ENCODE measurements around the gene DHX40. TPM values are rescaled to one million over a fixed set of nuclear protein-coding genes. Genes with fewer than 3 reads are reported as not detected.

Gene DHX40
- total RNA-seq, 2 experiments from 2014 or later = 28.6 to 32.8 TPM

DNA sequence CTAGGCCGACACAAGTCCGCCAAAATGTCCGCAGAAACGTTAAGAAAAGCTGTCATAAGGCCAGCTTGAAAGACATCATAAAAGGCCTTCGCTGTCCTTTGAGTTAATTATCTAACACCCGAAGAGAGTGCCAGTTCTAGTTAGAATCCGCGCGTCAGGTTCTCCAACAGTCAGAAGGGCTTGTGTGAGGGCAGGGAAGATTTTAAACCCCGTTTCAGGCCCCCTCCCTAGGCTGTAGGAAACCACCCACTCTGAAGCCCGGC, 53.6 kb downstream of the DHX40 start:
- peak overlapping the region; percentile 87 for H3K4me2 ChIP-seq (ENCODE audit: low read length)
- peak overlapping the region; percentile 93 for H3K27ac ChIP-seq (ENCODE audit: low read depth, low read length, poor library complexity, severe bottlenecking)
- no peaks in the 10 kb centered on the region for H3K9me2 ChIP-seq (ENCODE audit: insufficient read depth, low read length)
- peak overlapping the region; percentile 98 for H3K4me3 ChIP-seq (ENCODE audit: low read depth, low read length, poor library complexity, severe bottlenecking)
- CTCF ChIA-PET (ENCODE audit: unreplicated experiment) = no interaction called here
- BruUV-seq (replicated peaks) = TSS peak; percentile 95
- peaks cover 63% of the 10 kb centered on the region for H3K79me2 ChIP-seq (ENCODE audit: insufficient read depth, low read depth, low read length)
- H3K9me3 ChIP-seq (ENCODE audit: low read length) = no peaks in the 10 kb centered on the region
- peaks cover 20% of the 10 kb centered on the region for H3K36me3 ChIP-seq (ENCODE audit: insufficient read depth, low read length)
- H3K4me1 ChIP-seq (ENCODE audit: insufficient read depth, low read length, poor library complexity, severe bottlenecking) = peaks cover 42% of the 10 kb centered on the region
- DNase-seq (ENCODE audit: low spot score) = no peak
- H2AFZ ChIP-seq (ENCODE audit: low read length) = peak overlapping the region; percentile 46; the same call in 1 of the 2 replicates
- intact Hi-C loops (cut with micrococcal nuclease; ENCODE audit: unreplicated experiment) = loop anchor here (1.0 kb wide), 2 partner anchors 23 to 54 kb away; partner anchors contain the start of gene DHX40
- POLR2A ChIA-PET = interaction anchor here (0.7 to 2.8 kb wide), 10 partner anchors 8 to 1919 kb away, joined by 3 to 23 read pairs (median 4); partner anchors contain the start of genes PTRH2 and VMP1
- TF ChIP-seq, protein P1, sequence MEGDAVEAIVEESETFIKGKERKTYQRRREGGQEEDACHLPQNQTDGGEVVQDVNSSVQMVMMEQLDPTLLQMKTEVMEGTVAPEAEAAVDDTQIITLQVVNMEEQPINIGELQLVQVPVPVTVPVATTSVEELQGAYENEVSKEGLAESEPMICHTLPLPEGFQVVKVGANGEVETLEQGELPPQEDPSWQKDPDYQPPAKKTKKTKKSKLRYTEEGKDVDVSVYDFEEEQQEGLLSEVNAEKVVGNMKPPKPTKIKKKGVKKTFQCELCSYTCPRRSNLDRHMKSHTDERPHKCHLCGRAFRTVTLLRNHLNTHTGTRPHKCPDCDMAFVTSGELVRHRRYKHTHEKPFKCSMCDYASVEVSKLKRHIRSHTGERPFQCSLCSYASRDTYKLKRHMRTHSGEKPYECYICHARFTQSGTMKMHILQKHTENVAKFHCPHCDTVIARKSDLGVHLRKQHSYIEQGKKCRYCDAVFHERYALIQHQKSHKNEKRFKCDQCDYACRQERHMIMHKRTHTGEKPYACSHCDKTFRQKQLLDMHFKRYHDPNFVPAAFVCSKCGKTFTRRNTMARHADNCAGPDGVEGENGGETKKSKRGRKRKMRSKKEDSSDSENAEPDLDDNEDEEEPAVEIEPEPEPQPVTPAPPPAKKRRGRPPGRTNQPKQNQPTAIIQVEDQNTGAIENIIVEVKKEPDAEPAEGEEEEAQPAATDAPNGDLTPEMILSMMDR (conservative IDR thresholded peaks at IDR 0.05; ENCODE audit: low read length) = no peak
- TF ChIP-seq EZH2phosphoT487 (IDR thresholded peaks at IDR 0.05; ENCODE audit: borderline replicate concordance, low read depth, low read length) = no peak
- peaks cover 32% of the 10 kb centered on the region for H4K20me1 ChIP-seq (ENCODE audit: insufficient read depth, low read length)

DNA sequence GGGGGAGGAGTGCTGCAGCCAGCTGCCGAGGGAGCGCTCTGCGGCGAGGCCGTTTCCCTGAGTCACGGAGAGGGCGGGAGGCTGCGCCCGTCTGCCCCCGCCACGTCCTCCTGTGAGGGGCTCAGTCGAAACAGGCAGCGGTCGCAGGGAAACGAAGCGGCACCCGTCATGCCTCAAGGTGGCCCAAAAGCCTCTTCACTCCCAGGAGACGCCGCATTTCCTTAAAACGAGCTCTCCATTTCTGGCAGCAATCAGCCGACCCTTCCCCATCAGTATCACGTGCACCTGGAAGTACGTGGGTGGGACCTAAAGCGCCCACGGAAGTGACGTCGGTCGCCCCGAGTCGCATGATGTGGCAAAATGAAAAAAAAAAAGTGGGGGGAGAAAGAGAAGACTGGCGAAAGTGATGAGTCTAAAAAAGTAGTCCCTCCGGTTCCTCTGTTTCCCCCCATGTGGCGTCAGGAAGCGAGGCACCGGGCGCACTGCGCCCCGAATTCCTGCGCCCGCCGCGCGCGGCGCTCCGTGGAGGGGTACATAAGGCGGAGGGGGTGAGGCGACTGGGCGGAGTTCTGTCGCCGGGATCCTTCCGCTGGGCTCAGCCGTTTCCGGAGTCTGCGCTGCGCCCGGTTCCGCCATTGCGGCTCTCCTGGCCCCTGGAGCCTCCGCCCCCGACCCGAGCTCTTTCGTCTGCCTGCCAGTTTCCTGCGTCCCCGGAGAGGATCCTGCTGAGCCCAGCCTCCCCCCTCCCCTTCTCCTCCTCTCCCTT, 54.1 kb downstream of the DHX40 start, which contains the start of gene CLTC:
Gene CLTC (plus strand): TSS at position 598 of the 766 bp plus-strand sequence. CDS start 237 bp downstream, outside the sequence.
- H3K79me2 ChIP-seq (ENCODE audit: insufficient read depth, low read depth, low read length) = peaks cover 68% of the 10 kb centered on the region
- H2AFZ ChIP-seq (ENCODE audit: low read length) = peak within 1 kb of the TSS; percentile 46; the same call in 1 of the 2 replicates
- H3K4me1 ChIP-seq (ENCODE audit: insufficient read depth, low read length, poor library complexity, severe bottlenecking) = peaks cover 47% of the 10 kb centered on the region
- H3K27ac ChIP-seq (ENCODE audit: low read depth, low read length, poor library complexity, severe bottlenecking) = peak within 1 kb of the TSS; percentile 93
- intact Hi-C loops (cut with micrococcal nuclease; ENCODE audit: unreplicated experiment) = loop anchor here (1.0 to 5.0 kb wide), 3 partner anchors 23 to 54 kb away; partner anchors contain the start of gene DHX40
- peaks cover 25% of the 10 kb centered on the region for H3K36me3 ChIP-seq (ENCODE audit: insufficient read depth, low read length)
- ChIA-PET CTCF (ENCODE audit: unreplicated experiment) (interaction anchor here (1.2 kb wide), 1 partner anchor 23 kb away, joined by 4 read pairs; no protein-coding TSS in a partner anchor), POLR2A (interaction anchor here (0.7 to 2.8 kb wide), 10 partner anchors 8 to 1919 kb away, joined by 3 to 23 read pairs (median 4); partner anchors contain the start of genes PTRH2 and VMP1)
- no peaks in the 10 kb centered on the region for H3K9me2 ChIP-seq (ENCODE audit: insufficient read depth, low read length)
- TF ChIP-seq, protein P1 (conservative IDR thresholded peaks at IDR 0.05; ENCODE audit: low read length) = no peak
- H3K4me3 ChIP-seq (ENCODE audit: low read depth, low read length, poor library complexity, severe bottlenecking) = peak within 1 kb of the TSS; percentile 98
- peaks cover 33% of the 10 kb centered on the region for H4K20me1 ChIP-seq (ENCODE audit: insufficient read depth, low read length)
- no TSS peak for BruUV-seq (replicated peaks)
- DNase-seq (ENCODE audit: low spot score) = peak; percentile 97
- H3K9me3 ChIP-seq (ENCODE audit: low read length) = no peaks in the 10 kb centered on the region
- peak within 1 kb of the TSS; percentile 91 for H3K4me2 ChIP-seq (ENCODE audit: low read length)

DNA sequence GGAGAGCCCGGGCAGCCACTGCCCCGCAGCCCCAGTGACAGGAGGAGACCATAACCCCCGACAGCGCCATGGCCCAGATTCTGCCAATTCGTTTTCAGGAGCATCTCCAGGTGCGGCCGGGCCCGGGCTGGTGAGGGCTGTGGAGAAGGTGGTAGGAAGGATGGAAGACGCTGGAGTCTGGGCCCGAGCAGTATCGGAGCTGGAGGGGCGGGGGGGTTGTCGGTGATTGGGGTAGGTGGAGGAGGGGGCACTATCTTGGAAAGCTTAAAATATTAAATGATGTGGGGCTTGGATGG, 54.6 kb downstream of the DHX40 start:
- TF ChIP-seq, protein P1 (conservative IDR thresholded peaks at IDR 0.05; ENCODE audit: low read length) = no peak
- TF ChIP-seq EZH2phosphoT487 (IDR thresholded peaks at IDR 0.05; ENCODE audit: borderline replicate concordance, low read depth, low read length) = no peak
- Histone ChIP-seq H3K9me2 (ENCODE audit: insufficient read depth, low read length) (no peaks in the 10 kb centered on the region), H2AFZ (ENCODE audit: low read length) (peak overlapping the region; percentile 46; the same call in 1 of the 2 replicates), H3K4me2 (ENCODE audit: low read length) (peak overlapping the region; percentile 91), H3K9me3 (ENCODE audit: low read length) (no peaks in the 10 kb centered on the region), H3K79me2 (ENCODE audit: insufficient read depth, low read depth, low read length) (peaks cover 73% of the 10 kb centered on the region), H3K4me3 (ENCODE audit: low read depth, low read length, poor library complexity, severe bottlenecking) (peak overlapping the region; percentile 98), H3K4me1 (ENCODE audit: insufficient read depth, low read length, poor library complexity, severe bottlenecking) (peaks cover 48% of the 10 kb centered on the region), H4K20me1 (ENCODE audit: insufficient read depth, low read length) (peaks cover 33% of the 10 kb centered on the region), H3K36me3 (ENCODE audit: insufficient read depth, low read length) (peaks cover 27% of the 10 kb centered on the region), H3K27ac (ENCODE audit: low read depth, low read length, poor library complexity, severe bottlenecking) (peak overlapping the region; percentile 93)
- ChIA-PET CTCF (ENCODE audit: unreplicated experiment) (interaction anchor here (1.2 kb wide), 1 partner anchor 22 kb away, joined by 4 read pairs; no protein-coding TSS in a partner anchor), POLR2A (interaction anchor here (1.9 to 2.8 kb wide), 2 partner anchors 22 to 43 kb away, joined by 4 to 23 read pairs; no protein-coding TSS in a partner anchor)
- no TSS peak for BruUV-seq (replicated peaks)
- intact Hi-C loops (cut with micrococcal nuclease; ENCODE audit: unreplicated experiment) = loop anchor here (5.0 kb wide), 1 partner anchor 52 kb away; no protein-coding TSS in a partner anchor
- DNase-seq (ENCODE audit: low spot score) = no peak

Data from OCI-LY7 (cell line).